ENCODE measurements around the gene IL22RA1.

Gene IL22RA1

DNA sequence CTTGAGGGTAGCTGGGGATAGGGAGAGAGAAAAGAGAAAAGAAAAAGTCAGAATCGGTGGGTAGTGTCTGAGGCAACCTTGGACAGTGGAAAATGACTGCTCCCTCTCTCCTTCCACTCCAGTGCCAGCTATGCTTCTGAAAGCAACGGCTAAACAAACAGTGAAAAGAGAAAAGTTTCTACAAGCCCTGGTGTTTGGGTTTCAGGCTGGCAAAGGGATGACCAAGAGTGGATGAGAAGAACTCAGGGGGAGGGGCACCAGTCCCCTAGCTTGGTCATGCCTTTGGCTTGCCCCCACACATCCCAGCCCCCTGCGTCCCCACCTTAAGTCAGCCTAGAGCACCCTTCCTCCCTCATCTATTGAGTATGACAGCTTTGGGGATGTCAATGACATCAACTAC is 8.6 kb downstream of the IL22RA1 start:
- TF ChIP-seq ARNTL (CRISPR knock-in tag; IDR thresholded peaks at IDR 0.05; ENCODE audit: borderline replicate concordance, low read depth) (no peak), TCF4 (CRISPR knock-in tag; IDR thresholded peaks at IDR 0.05; ENCODE audit: borderline replicate concordance) (no peak), ZNF70 (CRISPR knock-in tag; IDR thresholded peaks at IDR 0.05) (no peak), POU6F1 (CRISPR knock-in tag; IDR thresholded peaks at IDR 0.05; ENCODE audit: borderline replicate concordance, low read depth) (no peak), CSRNP3 (CRISPR knock-in tag; IDR thresholded peaks at IDR 0.05) (no peak), RARB (CRISPR knock-in tag; IDR thresholded peaks at IDR 0.05) (no peak), GLIS3 (CRISPR knock-in tag; IDR thresholded peaks at IDR 0.05) (no peak)
- TF ChIP-seq, protein P1, sequence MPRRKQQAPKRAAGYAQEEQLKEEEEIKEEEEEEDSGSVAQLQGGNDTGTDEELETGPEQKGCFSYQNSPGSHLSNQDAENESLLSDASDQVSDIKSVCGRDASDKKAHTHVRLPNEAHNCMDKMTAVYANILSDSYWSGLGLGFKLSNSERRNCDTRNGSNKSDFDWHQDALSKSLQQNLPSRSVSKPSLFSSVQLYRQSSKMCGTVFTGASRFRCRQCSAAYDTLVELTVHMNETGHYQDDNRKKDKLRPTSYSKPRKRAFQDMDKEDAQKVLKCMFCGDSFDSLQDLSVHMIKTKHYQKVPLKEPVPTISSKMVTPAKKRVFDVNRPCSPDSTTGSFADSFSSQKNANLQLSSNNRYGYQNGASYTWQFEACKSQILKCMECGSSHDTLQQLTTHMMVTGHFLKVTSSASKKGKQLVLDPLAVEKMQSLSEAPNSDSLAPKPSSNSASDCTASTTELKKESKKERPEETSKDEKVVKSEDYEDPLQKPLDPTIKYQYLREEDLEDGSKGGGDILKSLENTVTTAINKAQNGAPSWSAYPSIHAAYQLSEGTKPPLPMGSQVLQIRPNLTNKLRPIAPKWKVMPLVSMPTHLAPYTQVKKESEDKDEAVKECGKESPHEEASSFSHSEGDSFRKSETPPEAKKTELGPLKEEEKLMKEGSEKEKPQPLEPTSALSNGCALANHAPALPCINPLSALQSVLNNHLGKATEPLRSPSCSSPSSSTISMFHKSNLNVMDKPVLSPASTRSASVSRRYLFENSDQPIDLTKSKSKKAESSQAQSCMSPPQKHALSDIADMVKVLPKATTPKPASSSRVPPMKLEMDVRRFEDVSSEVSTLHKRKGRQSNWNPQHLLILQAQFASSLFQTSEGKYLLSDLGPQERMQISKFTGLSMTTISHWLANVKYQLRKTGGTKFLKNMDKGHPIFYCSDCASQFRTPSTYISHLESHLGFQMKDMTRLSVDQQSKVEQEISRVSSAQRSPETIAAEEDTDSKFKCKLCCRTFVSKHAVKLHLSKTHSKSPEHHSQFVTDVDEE (CRISPR knock-in tag; IDR thresholded peaks at IDR 0.05): no peak
- ATAC-seq: no peak

- no peak for ATAC-seq
- no peak for TF ChIP-seq ESRRG (CRISPR knock-in tag; IDR thresholded peaks at IDR 0.05)
- no peak for TF ChIP-seq RARB (CRISPR knock-in tag; IDR thresholded peaks at IDR 0.05)
- no peak for TF ChIP-seq ZNF70 (CRISPR knock-in tag; IDR thresholded peaks at IDR 0.05)
- TF ChIP-seq GLIS3 (CRISPR knock-in tag; IDR thresholded peaks at IDR 0.05): no peak
- no peak for TF ChIP-seq ARNTL (CRISPR knock-in tag; IDR thresholded peaks at IDR 0.05; ENCODE audit: borderline replicate concordance, low read depth)
- TF ChIP-seq CSDC2 (CRISPR knock-in tag; IDR thresholded peaks at IDR 0.05): no peak
- TF ChIP-seq OSR1 (CRISPR knock-in tag; IDR thresholded peaks at IDR 0.05): no peak
- no peak for TF ChIP-seq ZFP3 (CRISPR knock-in tag; IDR thresholded peaks at IDR 0.05)
- no peak for TF ChIP-seq PPARA (CRISPR knock-in tag; IDR thresholded peaks at IDR 0.05; ENCODE audit: borderline replicate concordance)
- no peak for TF ChIP-seq ISL1 (CRISPR knock-in tag; IDR thresholded peaks at IDR 0.05)
- no peak for TF ChIP-seq CREB5 (CRISPR knock-in tag; IDR thresholded peaks at IDR 0.05; ENCODE audit: low read depth)
- TF ChIP-seq TCF4 (CRISPR knock-in tag; IDR thresholded peaks at IDR 0.05; ENCODE audit: borderline replicate concordance): no peak
- TF ChIP-seq CSRNP3 (CRISPR knock-in tag; IDR thresholded peaks at IDR 0.05): no peak
- TF ChIP-seq SNAI2 (CRISPR knock-in tag; IDR thresholded peaks at IDR 0.05): no peak
- TF ChIP-seq TOX (CRISPR knock-in tag; IDR thresholded peaks at IDR 0.05; ENCODE audit: borderline replicate concordance): no peak
- no peak for TF ChIP-seq ZNF8 (CRISPR knock-in tag; IDR thresholded peaks at IDR 0.05)
- TF ChIP-seq BACH2 (CRISPR knock-in tag; IDR thresholded peaks at IDR 0.05; ENCODE audit: borderline replicate concordance): no peak
- TF ChIP-seq POU6F1 (CRISPR knock-in tag; IDR thresholded peaks at IDR 0.05; ENCODE audit: borderline replicate concordance, low read depth): no peak
- TF ChIP-seq, protein P2, sequence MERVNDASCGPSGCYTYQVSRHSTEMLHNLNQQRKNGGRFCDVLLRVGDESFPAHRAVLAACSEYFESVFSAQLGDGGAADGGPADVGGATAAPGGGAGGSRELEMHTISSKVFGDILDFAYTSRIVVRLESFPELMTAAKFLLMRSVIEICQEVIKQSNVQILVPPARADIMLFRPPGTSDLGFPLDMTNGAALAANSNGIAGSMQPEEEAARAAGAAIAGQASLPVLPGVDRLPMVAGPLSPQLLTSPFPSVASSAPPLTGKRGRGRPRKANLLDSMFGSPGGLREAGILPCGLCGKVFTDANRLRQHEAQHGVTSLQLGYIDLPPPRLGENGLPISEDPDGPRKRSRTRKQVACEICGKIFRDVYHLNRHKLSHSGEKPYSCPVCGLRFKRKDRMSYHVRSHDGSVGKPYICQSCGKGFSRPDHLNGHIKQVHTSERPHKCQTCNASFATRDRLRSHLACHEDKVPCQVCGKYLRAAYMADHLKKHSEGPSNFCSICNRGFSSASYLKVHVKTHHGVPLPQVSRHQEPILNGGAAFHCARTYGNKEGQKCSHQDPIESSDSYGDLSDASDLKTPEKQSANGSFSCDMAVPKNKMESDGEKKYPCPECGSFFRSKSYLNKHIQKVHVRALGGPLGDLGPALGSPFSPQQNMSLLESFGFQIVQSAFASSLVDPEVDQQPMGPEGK (CRISPR knock-in tag; IDR thresholded peaks at IDR 0.05; ENCODE audit: borderline replicate concordance): no peak
These were observed 9.1 kb downstream of the IL22RA1 start for GRCh38 chr1:24133819-24134218.

Data from SK-N-SH treated with all-trans-retinoic acid at 6 μM for 48 hours (cell line).